DND-41 (cell line): ENCODE measurements around the gene LONP2.
A peak's percentile ranks its signal among the peaks of the same experiment; 100 is the strongest.

Source experiments
- ATAC-seq: fragments of 200-7000 bp; cut with Tn5 transposase; 3 replicates; pipeline ENCODE4 v1.9.1; 2021; ENCODE audit warnings: low read depth; ENCODE audit not compliant: insufficient read depth
- DNase-seq: peaks from one replicate; pipeline ENCODE4 v3.0.0-alpha.2; 2020
- H2AFZ ChIP-seq: 2 replicates; pipeline ENCODE4 v1.6.0; 2012; ENCODE audit warnings: low read depth, low read length
- H3K27ac ChIP-seq: 2 replicates; pipeline ENCODE4 v1.5.1; 2012; ENCODE audit warnings: low read length, inconsistent platforms
- H3K27me3 ChIP-seq: fragments of 200-600 bp; sonication (generic); 2 replicates; pipeline ENCODE4 v1.6.0; 2012; ENCODE audit warnings: low read length, mild to moderate bottlenecking, inconsistent platforms; ENCODE audit not compliant: insufficient read depth, poor library complexity
- H3K36me3 ChIP-seq: 2 replicates; pipeline ENCODE4 v1.5.1; 2012; ENCODE audit warnings: low read length, inconsistent platforms; ENCODE audit not compliant: insufficient read depth
- H3K4me1 ChIP-seq: 2 replicates; pipeline ENCODE4 v1.5.1; 2012; ENCODE audit warnings: mild to moderate bottlenecking, low read length; ENCODE audit not compliant: insufficient read depth
- H3K4me2 ChIP-seq: 2 replicates; pipeline ENCODE4 v1.6.0; 2012; ENCODE audit warnings: mild to moderate bottlenecking, moderate library complexity, low read length, inconsistent platforms; ENCODE audit not compliant: insufficient read depth
- H3K4me3 ChIP-seq, 2 experiments: fragments of 200-600 bp in 1 of 2; shearing (Covaris generic) in 1 of 2; 2 replicates each; pipeline ENCODE4 v1.5.1; 2012 to 2016; ENCODE audit warnings: inconsistent platforms in 2 of 2, low read length in 2 of 2, mild to moderate bottlenecking in 2 of 2, low read depth in 1 of 2, moderate library complexity in 1 of 2
- H3K79me2 ChIP-seq: 2 replicates; pipeline ENCODE4 v1.6.0; 2012; ENCODE audit warnings: low read length, inconsistent platforms; ENCODE audit not compliant: insufficient read depth
- H3K9ac ChIP-seq: 2 replicates; pipeline ENCODE4 v1.6.0; 2012; ENCODE audit warnings: low read depth, mild to moderate bottlenecking, inconsistent platforms, low read length, moderate library complexity
- H3K9me3 ChIP-seq: 2 replicates; pipeline ENCODE4 v1.5.1; 2012; ENCODE audit warnings: low read length, moderate library complexity, mild to moderate bottlenecking, inconsistent platforms; ENCODE audit not compliant: insufficient read depth, severe bottlenecking
- H4K20me1 ChIP-seq: 2 replicates; pipeline ENCODE4 v1.6.0; 2012; ENCODE audit warnings: low read length; ENCODE audit not compliant: insufficient read depth
- EZH2 ChIP-seq: IDR thresholded peaks from 3 replicates; pipeline ENCODE4 v1.6.1; 2012; ENCODE audit warnings: borderline replicate concordance, low read depth, mild to moderate bottlenecking, moderate library complexity, low read length, inconsistent platforms; ENCODE audit not compliant: severe bottlenecking
- TF ChIP-seq, protein P1 (sequence below): IDR thresholded peaks from 2 replicates; pipeline ENCODE4 v1.5.1; 2012; ENCODE audit warnings: borderline replicate concordance, low read length, moderate library complexity, mild to moderate bottlenecking; ENCODE audit not compliant: poor library complexity, severe bottlenecking; ENCODE audit errors: extremely low read depth

LONP2 gene

GRCh38 chr16:48294724-48295123 is 50.6 kb downstream of the LONP2 start:
- ATAC-seq, result no peak
- TF ChIP-seq, protein P1, sequence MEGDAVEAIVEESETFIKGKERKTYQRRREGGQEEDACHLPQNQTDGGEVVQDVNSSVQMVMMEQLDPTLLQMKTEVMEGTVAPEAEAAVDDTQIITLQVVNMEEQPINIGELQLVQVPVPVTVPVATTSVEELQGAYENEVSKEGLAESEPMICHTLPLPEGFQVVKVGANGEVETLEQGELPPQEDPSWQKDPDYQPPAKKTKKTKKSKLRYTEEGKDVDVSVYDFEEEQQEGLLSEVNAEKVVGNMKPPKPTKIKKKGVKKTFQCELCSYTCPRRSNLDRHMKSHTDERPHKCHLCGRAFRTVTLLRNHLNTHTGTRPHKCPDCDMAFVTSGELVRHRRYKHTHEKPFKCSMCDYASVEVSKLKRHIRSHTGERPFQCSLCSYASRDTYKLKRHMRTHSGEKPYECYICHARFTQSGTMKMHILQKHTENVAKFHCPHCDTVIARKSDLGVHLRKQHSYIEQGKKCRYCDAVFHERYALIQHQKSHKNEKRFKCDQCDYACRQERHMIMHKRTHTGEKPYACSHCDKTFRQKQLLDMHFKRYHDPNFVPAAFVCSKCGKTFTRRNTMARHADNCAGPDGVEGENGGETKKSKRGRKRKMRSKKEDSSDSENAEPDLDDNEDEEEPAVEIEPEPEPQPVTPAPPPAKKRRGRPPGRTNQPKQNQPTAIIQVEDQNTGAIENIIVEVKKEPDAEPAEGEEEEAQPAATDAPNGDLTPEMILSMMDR, result no peak
- no peak for TF ChIP-seq EZH2
- Histone ChIP-seq H3K4me3 (no peak overlapping the region), H3K4me1 (peaks cover 4% of the 10 kb centered on the region), H3K27ac (no peak overlapping the region), H3K9ac (no peak overlapping the region), H4K20me1 (no peaks in the 10 kb centered on the region), H3K9me3 (no peaks in the 10 kb centered on the region), H3K36me3 (peaks cover 61% of the 10 kb centered on the region), H2AFZ (no peak overlapping the region), H3K27me3 (no peaks in the 10 kb centered on the region), H3K4me2 (no peak overlapping the region), H3K79me2 (no peaks in the 10 kb centered on the region; the same call in 1 of the 2 replicates)
- DNase-seq, result no peak

DNA sequence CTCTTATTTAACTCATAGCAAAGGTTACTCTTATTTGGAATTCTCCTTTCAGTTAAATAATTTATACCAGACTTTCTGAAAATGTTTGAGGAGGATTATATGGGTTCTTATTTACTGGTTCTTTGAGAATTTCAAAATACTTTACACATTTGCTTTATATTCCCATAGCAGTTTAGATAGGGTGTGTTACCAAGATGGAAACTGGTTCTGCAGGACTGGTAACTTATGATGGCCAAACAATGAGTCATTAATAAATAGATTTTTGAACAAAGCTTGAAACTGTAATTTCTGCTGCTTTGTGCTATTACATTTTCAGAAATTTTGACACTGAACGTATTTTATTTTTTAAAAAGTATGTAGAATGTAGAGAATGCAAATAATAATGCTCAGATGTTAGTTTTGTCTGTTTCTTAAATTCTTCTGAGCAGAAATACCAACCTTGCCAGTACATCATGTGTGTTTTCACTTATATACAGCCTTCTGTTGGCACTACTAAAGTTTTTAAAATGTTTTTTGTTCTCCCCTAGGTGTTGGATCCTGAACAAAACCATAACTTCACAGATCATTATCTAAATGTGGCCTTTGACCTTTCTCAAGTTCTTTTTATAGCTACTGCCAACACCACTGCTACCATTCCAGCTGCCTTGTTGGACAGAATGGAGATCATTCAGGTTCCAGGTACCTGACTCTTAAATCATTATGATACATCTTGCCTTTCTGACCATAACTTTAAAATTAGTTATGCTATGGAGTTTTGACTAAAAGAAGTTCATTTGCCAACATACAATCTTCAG is 51.6 kb downstream of the LONP2 start:
- Histone ChIP-seq H4K20me1 (no peaks in the 10 kb centered on the region), H3K27me3 (no peaks in the 10 kb centered on the region), H3K4me3 (no peak overlapping the region), H2AFZ (no peak overlapping the region), H3K9ac (no peak overlapping the region), H3K36me3 (peaks cover 61% of the 10 kb centered on the region), H3K4me1 (peaks cover 13% of the 10 kb centered on the region), H3K27ac (no peak overlapping the region), H3K4me2 (no peak overlapping the region), H3K79me2 (no peaks in the 10 kb centered on the region; the same call in 1 of the 2 replicates), H3K9me3 (no peaks in the 10 kb centered on the region)
- no peak for ATAC-seq
- TF ChIP-seq, protein P1, result no peak
- no peak for TF ChIP-seq EZH2
- no peak for DNase-seq

DNA sequence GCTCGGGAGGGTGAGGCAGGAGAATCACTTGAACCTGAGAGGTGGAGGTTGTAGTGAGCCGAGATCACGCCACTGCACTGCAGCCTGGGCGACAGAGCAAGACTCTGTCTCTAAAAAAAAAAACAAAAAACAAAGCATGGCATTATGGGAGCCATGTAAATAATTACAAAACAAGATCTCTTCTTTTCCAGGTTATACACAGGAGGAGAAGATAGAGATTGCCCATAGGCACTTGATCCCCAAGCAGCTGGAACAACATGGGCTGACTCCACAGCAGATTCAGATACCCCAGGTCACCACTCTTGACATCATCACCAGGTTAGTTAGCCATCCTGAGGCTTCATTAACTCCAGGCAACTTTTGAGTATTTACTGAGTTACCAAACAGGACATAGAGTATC is 55.4 kb downstream of the LONP2 start:
- Histone ChIP-seq H3K9me3 (no peaks in the 10 kb centered on the region), H3K4me2 (no peak overlapping the region), H3K27ac (peak overlapping the region; percentile 64; the same call in 1 of the 2 replicates), H3K9ac (no peak overlapping the region), H3K79me2 (no peaks in the 10 kb centered on the region), H3K4me3 (no peak overlapping the region), H3K36me3 (peaks cover 80% of the 10 kb centered on the region), H3K4me1 (peaks cover 14% of the 10 kb centered on the region), H2AFZ (no peak overlapping the region), H4K20me1 (no peaks in the 10 kb centered on the region), H3K27me3 (no peaks in the 10 kb centered on the region)
- DNase-seq (no peak), ATAC-seq (no peak)
- TF ChIP-seq, protein P1, result no peak
- TF ChIP-seq EZH2, result no peak
